NCI-H748 (cell line): ENCODE measurements around the gene KBTBD12.
"Not testable (repeated sequence)": the region's sequence is repeated elsewhere in the genome, so short reads cannot be mapped to it uniquely, and the experiment has no call there.

Experiments used
- DNase-seq: peaks from one replicate; lab custom pipeline; 2025; ENCODE audit not compliant: unreplicated experiment; lab: John Stamatoyannopoulos, UW

The KBTBD12 gene

DNA sequence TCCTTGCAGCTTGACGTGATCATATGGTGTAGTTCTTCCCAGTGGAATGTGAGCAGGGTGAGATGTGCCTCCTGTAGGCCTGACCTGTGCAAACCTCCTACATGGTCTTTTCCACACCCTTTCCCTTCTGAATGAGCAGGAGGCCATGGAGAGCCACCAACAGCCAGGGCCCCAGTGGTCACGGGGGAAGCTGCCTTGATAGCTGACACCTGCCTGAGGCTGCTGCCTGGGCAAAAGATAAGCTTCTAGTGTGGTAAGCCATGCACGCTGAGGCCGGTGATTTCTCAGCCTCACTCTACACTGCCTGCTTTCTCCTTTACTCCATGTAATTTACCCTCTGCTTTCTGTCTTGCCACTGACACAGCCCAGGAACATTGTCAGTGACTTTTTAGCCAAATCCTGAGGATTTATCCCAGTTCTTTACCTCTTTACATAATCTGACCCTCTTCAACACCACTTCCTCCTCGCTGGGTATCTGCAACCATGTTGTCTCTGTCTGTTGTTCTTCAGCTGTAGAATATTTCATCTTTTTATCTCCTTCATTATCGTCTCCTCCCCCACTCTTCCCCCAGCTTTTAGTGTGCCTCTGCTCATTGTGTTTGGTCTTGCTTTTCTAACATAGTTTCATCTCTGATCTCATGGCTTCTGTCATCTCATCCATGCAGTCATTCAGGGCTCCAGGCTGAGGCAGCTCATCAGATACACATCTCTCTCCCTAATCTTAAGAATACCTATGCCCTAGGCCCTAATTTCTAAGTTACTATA lies 11.2 kb upstream of the KBTBD12 start:
- DNase-seq, result no peak

DNA sequence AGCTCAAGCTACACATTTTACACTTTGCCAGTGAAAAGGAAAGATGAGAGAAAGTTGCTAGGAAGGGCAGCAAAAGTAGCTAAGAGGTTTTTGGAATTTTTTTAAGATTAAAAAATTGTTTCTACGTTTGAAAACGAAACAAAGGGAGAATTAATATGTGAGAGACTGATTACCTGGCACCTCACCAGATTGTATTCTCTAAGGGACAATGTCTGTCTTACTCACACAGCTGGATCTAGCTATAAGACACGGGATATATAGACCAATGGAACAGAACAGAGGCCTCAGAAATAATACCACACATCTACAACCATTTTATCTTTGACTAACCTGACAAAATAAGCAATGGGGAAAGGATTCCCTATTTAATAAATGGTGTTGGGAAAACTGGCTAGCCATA lies 9.5 kb upstream of the KBTBD12 start:
- DNase-seq, result no peak

DNA sequence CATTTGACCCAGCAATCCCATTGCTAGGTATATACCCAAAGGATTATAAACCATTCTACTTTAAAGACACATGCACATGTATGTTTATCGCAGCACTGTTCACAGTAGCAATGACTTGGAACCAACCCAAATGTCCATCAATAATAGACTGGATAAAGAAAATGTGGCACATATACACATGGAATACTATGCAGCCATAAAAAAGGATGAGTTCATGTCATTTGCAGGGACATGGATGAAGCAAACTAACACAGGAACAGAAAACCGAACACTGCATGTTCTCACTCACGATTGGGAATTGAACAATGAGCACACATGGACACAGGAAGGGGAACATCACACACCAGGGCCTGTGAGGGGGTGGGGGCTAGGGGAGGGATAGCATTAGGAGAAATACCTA lies 8.4 kb upstream of the KBTBD12 start:
- DNase-seq, result not testable (repeated sequence)

DNA sequence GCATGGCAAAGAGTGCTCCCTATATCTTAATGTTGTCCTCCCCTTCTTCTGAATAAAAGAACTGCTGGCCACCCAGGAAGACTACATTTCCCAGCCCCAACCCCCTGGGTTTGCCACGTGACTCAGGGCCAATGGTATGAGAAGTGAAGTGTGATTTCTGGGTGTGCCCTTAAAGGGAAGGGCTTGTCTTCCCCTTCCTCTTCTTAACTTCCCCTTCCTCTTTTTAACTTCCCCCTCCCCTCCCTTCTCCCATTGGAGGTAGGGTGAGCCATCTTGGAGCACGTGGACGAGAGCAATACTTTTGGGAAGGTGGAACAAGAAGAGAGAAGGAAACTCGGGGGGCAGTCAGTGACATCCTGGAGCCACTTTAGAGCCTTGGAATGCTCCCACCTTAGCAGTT lies 6.8 kb upstream of the KBTBD12 start:
- no peak for DNase-seq

DNA sequence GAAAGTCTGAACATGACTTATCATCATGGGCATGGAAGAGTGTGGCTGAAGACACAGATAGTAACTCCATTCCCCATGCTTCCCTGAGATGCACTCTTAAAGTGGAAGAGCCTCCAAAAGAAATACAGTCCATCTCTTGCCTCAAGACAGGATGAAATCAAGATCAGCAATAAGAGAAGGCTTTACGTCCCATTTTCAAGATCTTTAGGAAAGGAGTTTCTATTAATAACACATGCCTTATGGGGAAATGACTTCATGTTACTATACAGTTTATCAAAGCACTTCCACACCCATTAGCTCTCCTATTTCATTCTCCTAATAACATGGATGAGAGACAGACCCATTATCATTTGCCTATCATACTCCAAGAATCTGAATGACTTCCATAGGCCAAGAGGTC lies 6.1 kb upstream of the KBTBD12 start:
- DNase-seq, result no peak

DNA sequence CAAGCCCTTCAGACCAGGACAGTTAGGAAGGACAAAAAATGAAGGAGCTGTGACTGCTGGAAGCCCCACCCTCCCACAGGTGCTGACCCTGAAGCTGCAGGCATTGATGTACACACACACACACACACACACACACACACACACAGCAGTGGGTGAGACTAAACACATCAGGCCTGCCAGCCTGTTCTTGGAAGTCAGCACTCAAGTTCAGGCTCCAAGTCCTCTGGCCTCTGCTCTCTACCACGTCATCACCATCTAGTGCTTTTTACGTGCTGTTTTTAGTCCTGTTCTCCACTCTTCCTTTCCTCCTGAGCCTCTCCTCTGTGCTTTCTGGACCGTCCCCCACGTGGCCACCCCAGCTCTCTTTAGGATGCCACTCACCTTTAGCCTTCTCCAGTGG lies 5.4 kb upstream of the KBTBD12 start:
- no peak for DNase-seq

DNA sequence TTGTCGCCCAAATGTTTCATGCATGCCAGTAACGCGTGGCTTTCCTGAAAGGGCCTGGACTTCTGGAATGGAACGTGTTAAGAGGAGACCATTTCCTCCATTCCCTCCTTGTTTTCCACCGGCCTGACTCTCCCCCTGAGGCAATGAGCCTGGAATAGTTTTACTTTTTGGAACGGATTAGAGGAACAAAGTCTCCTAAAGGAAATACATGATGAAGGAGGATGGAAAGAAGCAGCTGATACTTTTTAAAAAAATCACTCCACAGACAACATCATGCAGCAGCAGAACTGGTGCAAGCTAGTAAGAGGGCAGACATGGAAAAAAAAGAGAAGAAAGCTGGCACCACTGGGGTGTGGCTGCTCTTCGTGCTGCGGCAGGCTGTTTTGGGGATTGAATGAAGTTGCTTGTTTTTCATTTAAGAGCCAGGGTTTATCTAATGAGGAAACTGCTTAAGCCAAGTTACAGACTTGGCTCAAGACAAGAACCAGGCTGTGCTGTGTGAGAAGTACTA lies 3.6 kb upstream of the KBTBD12 start:
- no peak for DNase-seq

DNA sequence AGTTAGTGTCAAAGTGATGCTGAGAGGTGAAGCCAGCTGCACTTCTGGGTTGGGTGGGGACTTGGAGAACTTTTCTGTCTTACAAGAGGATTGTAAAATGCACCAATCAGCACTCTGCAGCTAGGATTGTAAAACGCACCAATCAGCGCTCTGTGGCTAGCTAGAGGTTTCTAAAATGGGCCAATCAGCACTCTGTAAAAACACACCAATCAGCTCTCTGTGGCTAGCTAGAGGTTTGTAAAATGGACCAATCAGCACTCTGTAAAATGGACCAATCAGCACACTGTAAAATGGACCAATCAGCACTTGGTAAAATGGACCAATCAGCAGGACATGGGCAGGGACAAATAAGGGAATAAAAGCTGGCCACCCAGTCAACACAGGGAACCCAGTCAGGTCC lies 1.2 kb upstream of the KBTBD12 start:
- not testable (repeated sequence) for DNase-seq

DNA sequence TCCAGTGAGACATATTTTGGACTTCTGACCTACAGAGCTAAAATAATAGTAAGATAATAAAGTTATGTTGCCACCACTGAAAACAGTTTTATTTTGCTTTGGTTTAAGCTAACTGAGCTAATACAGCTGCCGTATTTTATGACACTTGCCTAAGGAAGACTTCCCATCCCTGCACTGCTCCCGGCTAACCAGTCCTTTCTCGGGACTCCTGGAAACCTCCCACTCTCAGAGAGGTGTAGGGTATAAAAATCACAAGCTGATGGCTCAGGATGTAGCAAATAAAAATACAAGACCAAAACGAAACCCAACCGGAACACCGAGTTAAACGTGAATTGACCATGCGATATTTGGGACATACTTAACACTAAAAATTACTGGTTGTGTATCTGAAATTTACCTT lies 448 bp upstream of the KBTBD12 start:
- DNase-seq, result no peak

DNA sequence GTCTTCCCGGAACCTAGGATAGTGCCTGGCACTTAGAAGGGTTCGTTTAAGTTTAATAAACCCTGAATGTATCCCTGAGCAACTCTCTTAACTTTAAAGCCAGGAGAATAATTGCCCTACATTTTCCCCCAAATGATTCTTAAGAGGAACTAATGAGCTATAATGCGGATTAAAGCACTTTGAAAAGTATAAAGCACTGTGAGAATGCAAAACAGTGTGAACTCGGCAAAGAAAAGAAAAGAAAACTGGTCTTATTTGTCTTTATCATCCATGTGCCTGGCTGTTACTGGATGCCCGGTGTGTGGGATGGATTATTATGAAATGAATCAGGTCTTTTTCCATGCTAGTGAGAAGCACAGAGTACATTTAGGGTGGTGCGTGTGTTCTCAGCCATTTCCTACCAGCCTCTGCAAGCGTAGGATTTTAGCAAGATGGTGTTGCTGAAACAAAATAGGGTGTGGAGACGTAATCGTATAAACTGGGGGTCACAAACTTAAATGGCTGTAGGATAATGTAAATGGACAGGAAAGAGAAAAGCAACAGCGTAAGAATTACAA lies 983 bp downstream of the KBTBD12 start:
- DNase-seq, result no peak

DNA sequence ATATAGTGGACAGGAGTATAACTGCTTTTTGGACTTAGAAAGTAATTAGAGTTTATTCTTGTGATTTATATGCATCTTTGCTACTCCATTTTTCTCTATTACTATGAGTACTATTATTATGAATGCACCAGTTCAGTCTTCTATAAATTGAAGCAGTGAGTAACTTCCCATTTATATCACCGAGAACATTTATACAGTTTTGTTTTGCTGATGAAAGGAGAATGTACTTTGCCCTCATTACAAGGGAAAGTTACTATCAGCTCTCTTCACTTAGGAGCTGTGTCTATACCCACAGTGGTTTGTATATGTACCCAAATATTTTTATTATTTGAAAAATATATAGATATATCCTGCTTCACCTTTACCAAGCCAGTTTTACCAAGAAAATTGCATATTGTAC lies 5.7 kb downstream of the KBTBD12 start:
- no peak for DNase-seq

DNA sequence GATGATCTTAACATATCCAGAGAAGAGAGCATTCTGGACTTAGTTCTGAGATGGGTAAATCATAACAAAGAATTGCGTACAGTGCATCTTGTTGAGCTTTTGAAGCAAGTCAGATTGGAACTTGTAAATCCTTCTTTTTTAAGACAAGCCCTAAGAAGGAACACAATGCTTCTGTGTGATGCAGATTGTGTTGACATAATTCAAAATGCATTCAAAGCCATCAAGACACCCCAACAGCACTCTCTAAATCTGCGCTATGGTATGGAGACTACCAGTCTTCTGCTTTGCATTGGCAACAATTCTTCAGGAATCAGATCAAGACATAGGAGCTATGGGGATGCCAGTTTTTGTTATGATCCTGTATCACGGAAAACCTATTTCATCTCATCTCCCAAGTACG lies 8.6 kb downstream of the KBTBD12 start:
- DNase-seq, result no peak

DNA sequence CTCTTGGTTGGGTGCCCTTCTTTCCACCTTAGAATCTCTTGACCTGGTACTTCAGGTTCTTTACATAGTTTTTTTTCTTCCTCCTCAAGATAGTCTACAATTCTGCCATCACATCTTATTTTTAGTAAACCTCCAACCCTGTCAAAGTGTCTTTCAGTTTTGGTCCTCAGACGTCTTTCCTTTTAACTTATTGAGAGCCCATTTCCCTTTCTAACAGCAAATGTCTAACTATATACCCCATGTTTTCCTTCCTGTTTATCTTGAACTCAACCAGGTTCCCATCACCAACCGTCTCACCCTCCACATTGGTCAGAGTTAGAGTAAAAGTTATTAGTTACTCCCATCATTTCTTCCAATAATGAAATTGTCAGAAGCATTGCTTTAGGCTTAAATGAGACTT lies 10.4 kb downstream of the KBTBD12 start:
- DNase-seq, result no peak

DNA sequence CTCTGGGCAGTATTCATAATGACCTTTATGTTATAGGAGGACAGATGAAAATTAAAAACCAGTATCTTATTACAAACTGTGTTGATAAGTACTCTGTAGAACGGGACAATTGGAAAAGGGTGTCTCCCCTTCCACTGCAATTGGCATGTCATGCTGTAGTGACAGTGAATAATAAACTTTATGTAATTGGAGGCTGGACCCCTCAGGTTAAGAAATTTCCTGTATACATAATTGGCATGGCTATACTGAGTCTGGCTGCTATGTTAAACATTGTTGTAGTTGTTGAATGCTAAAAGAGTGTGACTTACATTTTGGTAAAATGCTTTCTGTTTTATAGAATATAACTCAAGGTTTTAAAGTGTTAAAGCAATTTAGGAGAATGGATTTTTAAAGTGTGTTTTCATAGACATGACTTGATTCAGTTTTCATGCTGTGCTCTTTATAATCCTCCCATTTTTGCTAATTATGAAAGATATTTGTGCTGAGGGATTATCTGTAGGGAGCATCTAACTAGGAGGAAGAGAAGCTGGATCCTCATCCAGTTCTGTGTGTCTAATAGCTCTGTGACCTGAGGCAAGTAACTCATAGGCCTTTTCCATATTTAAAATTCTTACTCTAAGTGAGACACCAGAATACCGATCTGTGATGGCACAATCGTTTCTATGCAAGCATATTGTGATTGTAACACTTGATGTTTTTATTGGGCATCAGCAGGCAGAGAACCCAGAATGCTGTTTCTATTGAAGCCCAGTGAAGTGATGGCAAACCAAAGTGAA lies 13.0 kb downstream of the KBTBD12 start:
- DNase-seq, result no peak

DNA sequence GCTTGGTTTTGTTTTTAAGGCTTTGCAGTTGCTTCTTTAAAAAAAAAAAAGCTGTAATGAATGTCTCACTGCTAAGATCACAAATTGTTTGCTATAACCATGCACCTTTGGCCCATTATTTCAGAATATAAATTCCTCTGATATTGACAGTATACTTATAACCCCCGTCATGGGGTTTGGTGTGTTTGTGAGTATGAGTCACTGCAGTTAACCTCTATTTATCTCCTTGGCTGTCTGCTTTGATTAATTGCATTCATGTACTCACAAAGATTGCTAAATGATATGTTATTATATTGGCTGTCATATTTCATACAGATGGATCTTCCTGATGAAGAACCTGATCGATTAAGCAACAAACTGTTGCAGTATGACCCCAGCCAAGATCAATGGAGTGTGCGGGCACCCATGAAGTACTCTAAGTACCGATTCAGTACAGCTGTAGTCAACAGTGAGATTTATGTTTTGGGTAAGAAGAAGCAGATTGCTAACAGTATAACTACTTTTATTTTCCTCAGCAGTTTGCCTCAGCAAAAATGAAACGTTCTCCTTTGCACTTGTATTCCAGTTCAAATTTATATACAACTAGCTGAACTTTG lies 14.9 kb downstream of the KBTBD12 start:
- no peak for DNase-seq

DNA sequence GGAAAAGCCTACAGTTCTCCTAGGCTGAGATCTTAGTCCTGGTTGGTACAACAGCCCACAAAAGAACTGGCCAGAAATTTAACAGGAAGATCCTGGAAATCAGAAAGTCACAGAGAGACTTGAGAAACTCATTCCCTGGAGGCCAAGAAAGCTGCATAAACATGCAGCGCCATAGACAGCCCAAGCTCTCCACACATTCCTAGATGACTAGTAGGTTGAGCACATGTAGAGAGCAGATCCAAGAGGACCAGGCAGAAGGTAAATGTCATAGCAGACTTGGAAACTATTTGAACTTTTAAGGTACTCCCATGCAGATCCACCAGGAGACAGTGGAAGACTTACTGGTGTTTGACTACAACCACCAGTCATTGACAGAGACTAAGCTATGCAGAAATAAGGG lies 18.4 kb downstream of the KBTBD12 start:
- DNase-seq, result no peak

DNA sequence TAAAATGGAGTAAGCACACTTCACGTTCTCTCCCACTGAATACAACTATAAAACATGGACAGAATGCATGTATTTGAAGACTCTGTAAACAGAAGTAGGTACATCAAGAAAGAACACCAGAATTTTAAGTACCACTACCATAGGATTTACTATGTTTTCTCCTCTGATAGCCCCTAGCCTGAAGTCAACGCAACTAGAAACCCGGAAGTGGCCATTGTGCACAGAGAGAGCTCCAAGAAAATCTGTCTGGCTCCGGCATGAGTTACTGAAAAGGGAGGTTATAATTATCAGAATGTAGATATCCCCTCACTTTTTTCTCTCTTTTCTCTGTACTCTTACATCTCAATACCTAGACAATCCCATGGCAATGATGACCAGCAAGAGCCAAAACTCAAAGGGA lies 23.8 kb downstream of the KBTBD12 start:
- peak; percentile 33 for DNase-seq

DNA sequence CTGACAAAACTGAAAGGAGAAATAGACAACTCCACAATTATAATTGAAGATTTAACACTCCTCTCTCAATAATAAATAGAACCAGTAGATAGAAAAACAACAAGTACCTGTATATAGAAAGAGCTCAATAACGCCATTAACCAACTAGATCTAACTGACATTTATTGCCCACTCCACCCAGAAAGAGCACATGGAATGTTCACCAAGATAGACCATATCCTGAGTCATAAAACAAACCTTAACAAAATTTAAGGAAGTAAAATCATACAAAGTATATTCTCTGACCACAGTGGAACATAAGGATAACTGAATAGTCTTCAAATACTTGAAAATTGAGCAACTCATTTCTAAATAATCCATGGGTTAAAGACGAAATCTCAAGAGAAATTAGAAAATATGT lies 25.1 kb downstream of the KBTBD12 start:
- DNase-seq, result no peak

DNA sequence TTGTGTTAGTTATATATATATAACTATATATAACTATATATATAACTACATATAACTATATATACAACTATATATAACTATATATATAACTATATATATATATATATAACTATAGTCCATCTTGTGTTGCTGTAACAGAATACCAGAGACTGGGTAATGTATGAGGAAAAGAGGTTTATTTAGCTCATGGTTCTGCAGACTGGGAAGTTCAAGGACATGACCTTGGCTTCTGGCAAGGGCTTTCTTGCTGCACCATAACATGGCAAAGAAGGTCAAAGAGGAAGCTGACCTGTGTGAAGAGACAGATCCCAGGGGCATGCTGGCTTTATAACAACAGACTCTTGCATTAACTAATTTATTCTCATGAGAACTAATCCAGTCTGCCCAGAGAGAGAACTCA lies 27.6 kb downstream of the KBTBD12 start:
- DNase-seq, result no peak

DNA sequence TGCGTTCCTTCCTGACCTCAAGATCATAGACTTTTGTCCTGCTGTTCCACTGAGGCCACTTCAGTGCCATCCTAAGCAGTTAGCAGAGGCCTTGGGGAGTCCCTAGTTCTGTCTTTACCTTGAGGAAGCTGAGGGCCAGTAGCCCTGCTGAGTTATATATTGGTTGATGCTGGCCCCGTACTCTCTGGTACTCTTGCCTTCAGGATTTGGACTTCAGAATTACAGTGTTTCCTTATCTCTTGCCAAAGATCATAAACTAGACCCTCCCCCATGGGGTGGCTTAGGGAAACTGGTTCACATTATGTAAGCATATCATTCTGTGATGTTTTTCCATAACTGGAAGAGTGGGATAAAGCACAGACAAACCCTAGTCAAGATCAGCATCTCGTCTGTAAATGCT lies 33.2 kb downstream of the KBTBD12 start:
- no peak for DNase-seq

DNA sequence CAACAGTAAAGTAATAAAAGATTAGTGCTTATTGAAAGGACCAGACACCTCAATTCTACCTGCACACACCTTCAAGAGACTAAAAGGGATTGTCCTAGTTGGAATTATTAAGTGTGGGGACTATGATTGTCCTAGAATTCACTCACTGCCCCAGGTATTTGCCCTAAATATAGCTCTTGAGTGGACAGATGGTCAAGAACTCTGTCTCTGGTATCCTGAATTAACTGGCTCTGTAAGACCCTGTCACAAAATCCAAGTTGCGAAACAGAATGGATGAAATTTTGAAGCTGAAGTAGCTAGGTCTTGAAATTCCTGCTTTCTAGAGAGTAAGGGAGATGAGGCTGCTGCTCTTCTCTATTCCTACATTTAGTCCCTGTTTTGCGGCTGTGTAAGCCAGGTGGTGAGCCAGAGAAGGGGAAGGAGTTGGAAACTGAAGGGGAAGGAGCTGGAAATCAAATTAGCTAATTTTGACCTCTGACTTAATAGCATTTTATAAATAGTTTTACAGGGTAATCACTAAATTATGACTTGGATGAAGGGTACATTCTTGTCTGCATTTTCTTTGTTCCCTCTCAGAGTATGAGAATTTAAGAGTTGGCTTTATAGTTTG lies 34.5 kb downstream of the KBTBD12 start:
- no peak for DNase-seq
